ENCODE data around the gene INPP5J.
A peak's percentile ranks its signal among the peaks of the same experiment; 100 is the strongest.

GRCh38 chr22:31090217-31091085 is 32.3 kb upstream of the INPP5J start:
- TF ChIP-seq, protein P1, sequence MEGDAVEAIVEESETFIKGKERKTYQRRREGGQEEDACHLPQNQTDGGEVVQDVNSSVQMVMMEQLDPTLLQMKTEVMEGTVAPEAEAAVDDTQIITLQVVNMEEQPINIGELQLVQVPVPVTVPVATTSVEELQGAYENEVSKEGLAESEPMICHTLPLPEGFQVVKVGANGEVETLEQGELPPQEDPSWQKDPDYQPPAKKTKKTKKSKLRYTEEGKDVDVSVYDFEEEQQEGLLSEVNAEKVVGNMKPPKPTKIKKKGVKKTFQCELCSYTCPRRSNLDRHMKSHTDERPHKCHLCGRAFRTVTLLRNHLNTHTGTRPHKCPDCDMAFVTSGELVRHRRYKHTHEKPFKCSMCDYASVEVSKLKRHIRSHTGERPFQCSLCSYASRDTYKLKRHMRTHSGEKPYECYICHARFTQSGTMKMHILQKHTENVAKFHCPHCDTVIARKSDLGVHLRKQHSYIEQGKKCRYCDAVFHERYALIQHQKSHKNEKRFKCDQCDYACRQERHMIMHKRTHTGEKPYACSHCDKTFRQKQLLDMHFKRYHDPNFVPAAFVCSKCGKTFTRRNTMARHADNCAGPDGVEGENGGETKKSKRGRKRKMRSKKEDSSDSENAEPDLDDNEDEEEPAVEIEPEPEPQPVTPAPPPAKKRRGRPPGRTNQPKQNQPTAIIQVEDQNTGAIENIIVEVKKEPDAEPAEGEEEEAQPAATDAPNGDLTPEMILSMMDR (IDR thresholded peaks at IDR 0.05) = no peak
- TF ChIP-seq POLR2A (IDR thresholded peaks at IDR 0.05) (peak; percentile 54 to 72), POLR2AphosphoS5 (IDR thresholded peaks at IDR 0.05) (peak; percentile 89 to 92 (median 91))

Measured in sigmoid colon (tissue), 4 donors.